Measurements from ENCODE around the gene DENND2D. TPM values are rescaled to one million over a fixed set of nuclear protein-coding genes. Genes with fewer than 3 reads are reported as not detected.
A peak's percentile ranks its signal among the peaks of the same experiment; 100 is the strongest.
"Not testable (repeated sequence)": the region's sequence is repeated elsewhere in the genome, so short reads cannot be mapped to it uniquely, and the experiment has no call there.

The DENND2D gene
- total RNA-seq, 1 donor from 2014 or later: 3.0 TPM

DNA sequence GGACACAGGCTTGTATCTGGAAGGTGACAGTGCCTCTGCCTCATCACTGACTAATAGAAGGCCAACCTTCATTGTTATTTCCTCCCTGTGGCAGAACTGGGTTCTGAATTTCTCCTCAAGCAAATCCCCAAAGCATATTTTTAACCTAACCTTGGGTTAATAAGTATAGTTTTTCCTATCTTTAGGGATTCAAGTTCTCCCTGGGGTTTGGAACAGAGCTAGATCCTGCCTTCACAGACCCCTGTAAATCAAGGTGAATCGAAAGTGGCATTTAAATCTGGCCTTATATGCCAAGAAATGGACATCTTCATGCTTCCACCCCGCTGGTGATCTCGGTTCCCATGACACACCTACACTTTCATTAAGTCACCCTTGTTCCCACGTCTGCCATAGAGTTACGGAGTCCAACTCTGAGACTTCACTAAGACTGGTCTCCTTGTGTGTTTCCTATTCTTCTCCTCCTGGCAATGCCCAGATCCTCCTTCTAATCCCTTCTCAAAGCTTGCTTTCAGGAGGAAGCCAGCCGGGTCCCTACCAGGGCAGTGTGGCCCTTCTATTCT is 22.8 kb upstream of the DENND2D start:
- no peak for DNase-seq
- ATAC-seq (ENCODE audit: poor library complexity): no peak
- intact Hi-C loops (cut with DNase I): loop anchor here (2.0 to 5.0 kb wide), 2 partner anchors 109 to 178 kb away; no protein-coding TSS in a partner anchor

DNA sequence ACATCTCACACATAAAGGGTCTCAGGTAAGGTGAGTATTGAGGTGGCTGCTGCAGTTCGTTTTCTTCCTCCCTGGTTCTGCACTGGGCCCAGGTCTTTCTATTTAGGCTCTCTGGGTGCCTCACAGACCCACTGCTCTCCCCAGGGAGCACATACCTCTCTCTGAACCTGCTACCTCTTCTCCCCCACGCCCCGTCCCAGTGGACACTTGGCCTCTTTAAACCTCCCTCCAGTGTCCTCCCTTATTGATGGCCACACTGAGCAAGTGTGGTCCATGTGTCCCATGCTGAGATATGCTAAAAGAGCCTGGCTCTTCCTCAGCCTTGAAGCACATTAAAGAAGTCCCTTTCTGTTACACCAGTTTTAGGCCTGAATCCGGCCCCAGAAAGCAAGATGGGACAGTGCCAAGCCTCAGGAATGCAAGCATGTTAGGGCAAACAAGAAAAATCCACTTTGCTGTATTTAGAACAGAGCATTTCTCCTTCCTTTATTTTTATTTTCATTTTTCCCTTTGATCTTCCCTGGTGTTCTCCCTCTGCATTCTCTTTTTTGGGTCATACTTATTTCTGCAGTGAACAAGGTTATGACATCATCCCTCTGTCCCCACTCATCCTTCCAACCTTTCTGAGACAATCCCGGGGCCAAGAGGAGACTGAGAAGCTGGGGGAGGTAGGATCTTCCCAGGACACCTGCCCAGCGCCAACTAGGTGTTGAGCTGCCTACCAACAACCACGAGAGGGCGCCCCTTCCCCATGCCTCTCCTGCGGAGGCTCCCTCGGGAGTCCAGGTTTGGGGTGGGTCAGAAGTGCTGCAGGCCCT is 22.1 kb upstream of the DENND2D start:
- DNase-seq (peak; percentile 79), ATAC-seq (ENCODE audit: poor library complexity) (peak; percentile 82)
- intact Hi-C loops (cut with DNase I): loop anchor here (2.0 to 5.0 kb wide), 2 partner anchors 110 to 178 kb away; no protein-coding TSS in a partner anchor

DNA sequence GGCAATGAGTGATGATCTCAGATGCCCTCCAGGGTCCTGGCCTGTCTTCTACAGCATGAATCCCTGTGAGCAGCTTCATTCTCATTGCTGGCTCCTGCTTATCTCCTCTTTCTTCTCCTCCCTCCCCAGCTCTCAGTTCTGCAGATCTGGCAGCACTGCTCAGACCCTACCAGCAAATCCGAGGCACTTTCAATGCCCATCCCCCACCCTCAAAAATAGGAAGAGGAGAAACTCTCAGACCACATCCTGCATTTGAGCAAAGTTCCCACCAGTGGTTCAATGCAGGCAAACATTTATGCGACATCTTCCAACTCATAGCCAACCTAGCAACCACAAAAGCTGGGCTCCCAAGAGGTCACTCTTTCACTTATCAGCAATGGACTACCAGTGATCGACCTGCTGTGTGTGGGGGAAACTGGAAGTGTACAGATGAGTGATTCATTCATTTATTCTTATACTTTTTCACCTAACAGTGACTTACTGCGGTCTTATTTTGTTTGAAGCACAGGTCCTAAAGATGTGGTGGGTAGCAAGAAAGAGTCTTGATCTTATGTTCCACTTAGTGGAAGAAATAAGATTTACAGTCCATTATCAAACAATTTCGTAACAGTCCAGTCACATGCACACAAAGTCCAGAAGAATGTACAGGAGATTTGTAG is 21.3 kb upstream of the DENND2D start:
- DNase-seq (no peak), ATAC-seq (ENCODE audit: poor library complexity) (peak; percentile 18)
- intact Hi-C loops (cut with DNase I): loop anchor here (2.0 to 5.0 kb wide), 2 partner anchors 111 to 179 kb away; no protein-coding TSS in a partner anchor

DNA sequence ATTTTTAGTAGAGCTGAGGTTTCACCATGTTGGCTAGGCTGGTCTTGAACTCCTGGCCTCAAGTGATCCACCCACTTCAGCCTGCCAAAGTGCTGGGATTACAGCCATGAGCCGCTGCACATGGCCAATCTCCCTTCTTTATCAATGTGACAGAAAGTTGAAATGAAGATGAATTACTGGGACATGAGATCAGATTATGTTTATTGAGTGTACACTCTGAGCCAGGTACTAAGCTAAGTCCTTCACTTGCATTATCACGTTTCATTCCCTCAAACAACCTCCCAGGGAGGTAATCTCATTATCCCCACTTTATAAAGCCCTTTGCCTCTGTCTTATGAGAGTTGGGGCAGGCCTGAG is 20.8 kb upstream of the DENND2D start:
- intact Hi-C loops (cut with DNase I): loop anchor here (5.0 kb wide), 1 partner anchor 111 kb away; no protein-coding TSS in a partner anchor
- ATAC-seq (ENCODE audit: poor library complexity): no peak
- DNase-seq: no peak

DNA sequence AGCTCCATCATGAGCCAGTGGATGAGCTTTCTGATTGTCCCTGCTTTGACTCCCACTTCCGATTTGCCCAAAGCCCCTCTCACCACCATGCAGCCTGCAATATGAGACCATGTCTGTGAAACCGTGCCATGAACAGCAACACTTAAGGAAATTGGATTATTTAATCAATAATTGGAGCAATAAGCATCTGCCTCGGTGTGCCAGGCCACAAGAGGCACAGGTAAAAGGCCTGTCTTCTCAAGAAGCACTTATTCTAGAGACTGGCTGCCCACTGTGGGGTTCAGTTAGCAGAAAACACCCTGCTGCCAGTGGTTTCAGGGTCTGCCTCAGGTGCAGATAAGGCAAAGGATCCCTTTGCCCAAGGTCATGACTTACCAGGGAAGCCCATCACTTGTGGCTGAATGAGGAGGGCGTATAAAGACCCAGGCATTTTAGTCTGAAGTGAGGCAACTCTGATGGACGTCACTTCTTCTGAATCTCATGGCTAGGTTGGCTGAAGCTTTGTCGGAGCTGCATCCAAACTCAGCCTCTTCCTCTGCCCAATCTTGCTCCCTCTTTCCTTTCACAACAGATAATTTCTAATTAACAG is 19.9 kb upstream of the DENND2D start:
- no peak for DNase-seq
- no peak for ATAC-seq (ENCODE audit: poor library complexity)
- intact Hi-C loops (cut with DNase I): loop anchor here (5.0 kb wide), 1 partner anchor 112 kb away; no protein-coding TSS in a partner anchor

DNA sequence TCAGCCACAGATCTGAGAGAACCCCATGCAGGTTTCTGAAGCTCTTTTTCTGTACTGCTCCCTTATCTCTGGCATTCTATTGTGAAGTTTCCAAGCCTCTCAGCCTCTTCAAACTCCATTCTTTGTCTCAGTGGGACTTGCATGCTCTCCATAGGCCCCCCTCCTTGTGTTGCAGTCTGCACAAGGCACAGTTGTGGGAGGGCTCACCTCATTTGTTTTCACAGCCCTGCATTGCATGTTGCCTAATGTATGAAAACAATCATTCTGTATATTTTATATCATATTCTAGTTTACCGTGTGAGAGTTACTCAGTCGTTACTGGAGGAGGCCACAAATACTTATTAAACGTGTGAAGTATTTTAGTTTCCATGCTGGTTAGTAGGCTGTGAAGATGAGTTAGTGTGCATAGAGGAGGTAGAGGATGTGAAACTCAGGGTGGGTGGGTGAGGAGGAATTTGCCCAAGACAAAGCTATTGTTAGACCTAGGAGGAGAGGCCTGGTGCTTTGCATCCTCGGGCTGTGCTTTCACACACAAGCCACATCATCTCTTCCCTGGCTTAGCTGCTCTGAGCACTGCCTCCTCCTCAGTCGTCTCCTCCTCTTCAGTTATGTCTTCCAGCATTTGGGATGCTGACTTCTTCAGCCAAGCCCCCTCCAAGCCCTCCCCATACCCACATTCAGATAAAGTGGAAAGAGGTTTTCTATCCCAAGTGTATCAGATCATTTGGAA is 19.3 kb upstream of the DENND2D start:
- intact Hi-C loops (cut with DNase I): loop anchor here (5.0 kb wide), 1 partner anchor 113 kb away; no protein-coding TSS in a partner anchor
- peak; percentile 23 for ATAC-seq (ENCODE audit: poor library complexity)
- no peak for DNase-seq

DNA sequence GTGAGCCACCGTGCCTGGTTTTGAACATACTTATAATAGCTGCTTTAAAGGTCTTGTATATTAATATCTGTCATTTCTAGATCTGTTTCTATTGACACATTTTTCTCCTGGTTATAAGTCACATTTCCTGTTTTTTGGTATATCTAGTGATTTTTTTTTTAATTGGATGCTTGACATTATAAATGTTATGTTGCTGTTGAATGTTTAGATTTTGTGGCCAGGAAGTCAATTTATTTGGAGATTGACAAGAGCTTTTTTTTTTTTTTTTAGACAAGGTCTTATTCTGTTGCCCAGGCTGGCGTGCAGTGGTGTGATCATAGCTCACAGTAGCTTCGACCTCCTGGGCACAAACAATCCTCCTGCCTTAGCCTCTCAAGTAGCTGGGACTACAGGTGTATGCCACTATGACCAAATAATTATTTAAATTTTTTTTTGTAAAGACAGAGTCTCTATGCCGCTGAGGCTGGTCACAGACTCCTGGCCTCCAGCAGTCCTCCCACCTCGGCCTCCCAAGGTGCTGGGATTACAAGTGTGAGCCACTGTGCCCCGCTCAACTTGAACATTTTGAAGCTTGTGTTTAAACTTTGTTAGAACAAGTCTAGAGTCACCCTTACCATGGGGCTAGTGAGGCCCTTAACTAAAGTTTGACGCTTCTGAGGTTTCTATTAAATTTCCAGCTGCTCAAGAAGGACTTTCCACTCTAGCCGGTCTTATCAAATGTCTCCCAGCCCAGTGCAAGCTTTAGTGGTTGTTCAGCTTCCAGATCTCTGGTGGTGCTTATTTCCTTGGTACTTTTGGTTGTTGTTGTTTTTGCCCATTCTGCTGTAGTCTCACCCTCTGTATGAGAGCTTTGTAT is 18.5 kb upstream of the DENND2D start:
- DNase-seq (no peak), ATAC-seq (ENCODE audit: poor library complexity) (no peak)
- intact Hi-C loops (cut with DNase I): no loop called here

DNA sequence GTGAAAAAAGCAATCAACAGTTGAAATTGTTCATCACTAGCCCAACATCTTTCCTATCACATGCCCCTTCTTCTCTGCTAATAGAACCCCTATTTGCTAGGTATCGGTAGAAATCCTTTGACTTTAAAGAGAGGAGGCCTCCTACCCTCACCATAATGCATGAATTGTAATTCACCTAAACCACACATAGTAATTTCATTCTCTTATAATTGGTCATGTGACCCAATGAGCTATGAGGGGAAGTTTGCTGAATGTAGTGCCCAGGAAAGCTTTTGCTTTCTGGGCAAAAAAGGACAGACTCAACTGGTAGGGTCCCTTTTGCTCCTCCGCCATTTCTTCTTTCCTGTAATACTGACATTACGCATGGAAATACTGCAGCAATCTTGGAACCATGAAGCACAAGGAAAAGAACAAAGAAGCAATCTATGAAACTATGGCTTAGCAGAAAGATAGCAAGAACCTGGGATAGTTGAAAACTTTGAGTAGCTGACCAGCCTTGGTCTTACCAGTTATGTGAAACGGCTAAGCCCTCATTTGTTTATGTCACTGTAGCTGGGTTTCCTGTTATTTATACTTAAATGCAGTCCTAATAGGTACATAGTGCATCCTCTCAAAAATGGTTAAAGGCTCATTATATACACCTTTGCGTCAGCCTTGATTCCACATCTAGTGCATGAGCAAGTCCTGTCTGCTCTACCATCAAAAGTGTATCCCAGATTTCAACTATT is 16.9 kb upstream of the DENND2D start:
- no peak for ATAC-seq (ENCODE audit: poor library complexity)
- no peak for DNase-seq
- intact Hi-C loops (cut with DNase I): no loop called here

DNA sequence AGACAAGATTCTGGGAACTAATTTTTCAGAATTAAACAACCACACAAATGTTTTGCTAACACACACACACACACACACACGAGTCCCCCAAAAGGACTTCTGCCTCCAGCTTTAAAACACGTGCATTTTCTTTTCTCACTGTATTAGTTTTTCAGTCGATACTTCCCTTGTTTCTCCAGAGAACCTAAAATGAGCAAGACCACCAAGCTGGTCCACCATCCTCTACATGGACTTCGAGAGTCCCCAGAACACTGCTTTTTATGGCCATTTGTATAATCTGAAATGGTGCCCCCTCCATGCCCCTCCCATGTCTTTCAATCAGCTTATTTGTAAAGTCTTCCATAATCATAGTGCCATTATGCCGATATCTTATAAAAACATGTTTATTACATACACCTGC is 16.3 kb upstream of the DENND2D start:
- intact Hi-C loops (cut with DNase I): no loop called here
- ATAC-seq (ENCODE audit: poor library complexity): no peak
- DNase-seq: no peak

DNA sequence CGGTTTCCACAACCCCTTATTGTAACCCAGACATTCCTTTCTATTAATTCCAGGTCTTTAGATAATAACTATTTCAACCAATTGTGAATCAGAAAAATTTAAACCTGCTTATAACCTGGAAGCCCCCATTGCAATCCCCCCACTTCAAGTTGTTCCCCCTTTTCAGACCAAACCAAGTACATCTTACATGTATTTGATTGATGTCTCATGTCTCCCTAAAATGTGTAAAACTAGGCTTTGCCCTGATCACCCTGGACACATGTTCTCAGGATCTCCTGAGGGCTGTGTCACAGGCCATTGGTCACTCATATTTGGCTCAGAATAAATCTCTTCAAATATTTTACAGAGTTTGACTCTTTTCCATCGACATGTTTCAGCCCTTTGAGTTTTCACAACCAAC is 14.8 kb upstream of the DENND2D start:
- DNase-seq; intact Hi-C loops (cut with DNase I); ATAC-seq (ENCODE audit: poor library complexity): not testable (repeated sequence)

DNA sequence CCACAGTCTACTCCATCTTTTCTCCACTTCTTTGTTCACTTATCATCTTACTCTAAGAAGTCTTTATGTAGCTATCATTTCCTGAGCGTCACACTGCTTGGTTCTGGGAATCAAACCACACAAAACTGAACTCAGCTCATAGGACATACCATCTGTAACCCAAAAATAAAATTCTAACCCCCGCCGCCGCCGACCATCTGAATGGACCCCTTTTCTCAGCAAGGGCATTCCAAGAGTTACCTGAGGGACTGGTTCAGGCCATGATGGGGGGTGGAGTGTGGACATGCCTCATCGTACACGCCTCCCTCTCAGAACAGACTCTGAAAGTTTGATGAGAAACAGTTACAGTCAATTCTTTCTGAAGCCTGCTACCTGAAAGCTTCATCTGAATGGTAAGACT is 14.4 kb upstream of the DENND2D start:
- intact Hi-C loops (cut with DNase I): no loop called here
- DNase-seq (no peak), ATAC-seq (ENCODE audit: poor library complexity) (no peak)

DNA sequence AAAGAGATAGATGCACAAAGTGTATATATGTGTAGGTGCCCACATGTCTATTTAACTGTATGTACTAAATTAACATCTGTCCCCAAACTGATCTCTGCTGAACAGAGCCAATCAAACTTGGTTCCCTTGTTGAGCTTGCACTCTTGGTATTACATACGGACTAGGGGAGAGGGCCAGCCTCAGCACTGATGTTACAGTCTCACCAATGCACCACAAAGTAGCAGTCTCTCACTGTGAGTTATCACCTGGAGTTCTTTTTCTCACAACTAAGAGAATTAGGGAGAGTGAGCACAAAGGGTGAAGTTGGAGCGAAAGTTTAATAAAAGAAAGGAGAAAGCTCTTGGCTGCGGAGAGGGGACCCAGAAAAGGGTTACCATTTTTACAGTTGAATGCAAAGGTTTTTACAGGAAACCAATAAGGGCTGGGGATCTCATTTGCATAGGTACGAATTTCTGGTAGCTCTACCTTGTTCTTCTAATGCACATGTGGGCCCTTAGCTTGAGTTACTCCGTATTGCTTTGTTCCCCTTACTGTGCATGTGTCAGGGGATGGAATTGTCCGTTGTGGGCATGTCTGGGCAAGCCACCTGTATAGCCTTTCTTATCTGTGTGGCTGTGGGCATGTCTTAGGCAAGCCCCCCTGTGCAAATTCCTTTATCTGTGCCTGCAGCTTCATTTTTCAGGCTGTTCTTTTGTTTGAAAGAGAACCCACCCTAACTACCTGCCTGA is 13.8 kb upstream of the DENND2D start:
- ATAC-seq (ENCODE audit: poor library complexity) (no peak), DNase-seq (no peak)
- intact Hi-C loops (cut with DNase I): no loop called here

DNA sequence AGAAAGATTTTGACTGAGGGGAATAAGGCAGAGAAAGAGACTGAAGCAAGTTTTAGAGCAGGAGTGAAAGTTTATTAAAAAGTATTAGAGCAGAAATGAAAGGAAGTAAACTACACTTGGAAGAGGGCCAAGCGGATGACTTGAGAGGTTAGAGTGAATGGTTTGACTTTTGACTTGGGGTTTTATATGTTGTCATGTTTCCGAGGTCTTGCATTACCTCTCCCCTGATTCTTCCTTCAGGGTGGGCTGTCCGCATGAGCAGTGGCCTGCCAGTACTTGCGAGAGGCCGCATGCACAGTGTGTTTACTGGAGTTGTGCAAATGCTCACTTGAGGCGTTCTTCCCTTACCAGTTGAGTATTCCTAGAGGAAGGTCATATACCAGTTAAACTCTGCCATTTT is 13.0 kb upstream of the DENND2D start:
- intact Hi-C loops (cut with DNase I): no loop called here
- DNase-seq (no peak), ATAC-seq (ENCODE audit: poor library complexity) (no peak)

DNA sequence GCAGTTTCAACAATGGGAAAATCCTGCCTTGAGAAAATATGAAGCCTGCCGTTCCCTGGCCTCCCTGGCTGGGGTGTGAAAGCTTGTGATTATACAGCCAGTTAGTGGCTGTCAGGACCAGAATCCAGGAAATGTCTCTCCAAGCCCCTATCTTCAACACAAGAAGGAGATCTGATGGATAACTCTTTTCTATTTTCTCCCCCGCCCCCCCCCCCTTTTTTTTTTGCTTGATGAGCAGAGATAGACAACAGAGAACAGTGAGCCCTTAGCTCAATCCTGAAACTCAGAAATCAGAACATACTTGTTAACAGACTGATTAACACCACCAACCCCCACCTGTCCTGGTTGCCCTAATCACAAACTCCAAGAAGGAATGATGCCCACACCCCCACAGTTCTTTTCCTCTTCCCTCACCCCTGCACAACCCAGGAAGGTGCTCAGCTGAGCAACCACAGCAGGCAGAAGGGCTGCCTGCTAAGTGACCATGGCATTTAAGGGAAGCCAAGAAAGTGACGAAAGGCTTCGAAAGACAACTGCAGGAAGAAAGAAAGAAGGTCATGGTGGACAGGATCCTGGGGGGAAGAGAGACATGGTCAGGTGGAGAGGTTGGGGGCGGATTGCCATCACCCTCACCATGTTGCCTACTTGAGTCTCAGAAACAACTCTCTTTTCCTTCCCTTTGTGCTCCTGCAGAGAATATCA is 12.3 kb upstream of the DENND2D start:
- intact Hi-C loops (cut with DNase I): no loop called here

DNA sequence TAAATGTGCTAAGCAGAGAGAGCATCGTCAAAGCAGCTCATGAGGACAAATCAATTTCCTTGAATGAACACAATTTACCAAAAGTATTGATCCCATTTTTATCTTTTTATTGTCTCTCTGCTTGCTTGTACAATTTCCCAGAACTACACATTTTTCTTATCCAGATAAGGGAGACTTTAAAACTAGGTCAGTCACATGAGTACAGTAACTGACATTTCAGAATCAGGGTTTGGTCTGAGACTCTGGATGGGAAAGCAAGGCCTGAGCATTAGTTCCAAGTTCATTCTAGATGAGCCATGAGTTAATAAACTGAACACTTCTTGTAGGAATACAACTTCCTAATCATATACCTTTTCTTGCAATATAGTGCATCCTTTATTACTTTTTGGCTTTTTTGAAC is 11.5 kb upstream of the DENND2D start:
- ATAC-seq (ENCODE audit: poor library complexity): no peak
- DNase-seq: no peak
- intact Hi-C loops (cut with DNase I): no loop called here

More for the DNA sequence above, 12.3 kb upstream of the DENND2D start:
- DNase-seq: no peak
- ATAC-seq (ENCODE audit: poor library complexity): no peak

DNA sequence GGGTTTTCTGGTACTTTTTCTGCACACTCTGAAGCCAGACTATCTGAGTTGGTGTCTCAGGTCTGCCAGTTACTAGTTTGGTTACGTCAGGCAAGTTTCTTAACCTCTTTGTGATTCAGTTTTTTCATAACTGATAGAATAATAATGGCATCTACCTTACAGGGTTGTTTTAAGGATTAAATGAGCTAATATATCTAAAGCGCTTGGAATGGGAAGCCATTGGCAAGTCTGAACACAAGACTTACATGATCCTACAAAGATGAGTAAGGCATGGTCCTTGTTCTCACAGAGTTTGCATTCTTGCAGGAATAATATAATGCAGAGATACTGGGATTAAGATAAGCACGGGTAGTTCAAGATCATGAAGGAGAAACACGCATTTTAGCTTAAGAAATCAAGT is 9.2 kb upstream of the DENND2D start:
- DNase-seq: no peak
- no peak for ATAC-seq (ENCODE audit: poor library complexity)
- intact Hi-C loops (cut with DNase I): no loop called here
